K562 (cell line): ENCODE data around the gene IGFALS. TPM values are rescaled to one million over a fixed set of nuclear protein-coding genes. Genes with fewer than 3 reads are reported as not detected.

ENCODE experiments used
- CHD1 ChIP-seq: fragments of 200-600 bp; sonication (generic); IDR thresholded peaks from one replicate; pipeline ENCODE4 v1.6.1; 2012; ENCODE audit warnings: mild to moderate bottlenecking, moderate library complexity, low read length, inconsistent platforms
- DNMT1 ChIP-seq: fragments of 450-650 bp; IDR thresholded peaks from 2 replicates; pipeline ENCODE4 v1.6.1; 2016; ENCODE audit warnings: antibody characterized with exemption, mild to moderate bottlenecking
- ELF2 ChIP-seq: fragments of 250-450 bp; sonication (Bioruptor Pico); IDR thresholded peaks from 2 replicates; pipeline ENCODE4 v1.5.0; 2021; ENCODE audit warnings: mild to moderate bottlenecking
- FOXA3 ChIP-seq, 2 experiments: fragments of 450-650 bp in 1 of 2; sonication (generic) in 1 of 2; formaldehyde crosslinking; IDR thresholded peaks in 1 of 2; conservative IDR thresholded peaks in 1 of 2; 2 replicates each; pipeline versions ENCODE4 v1.4.0 to v1.8.0; 2020 to 2022; ENCODE audit warnings: mild to moderate bottlenecking in 2 of 2, missing genetic modification reagents in 1 of 2
- KAT7 ChIP-seq: sonication (generic); formaldehyde crosslinking; IDR thresholded peaks from 2 replicates; pipeline ENCODE4 v1.8.0; 2022; ENCODE audit warnings: missing genetic modification reagents, mild to moderate bottlenecking, borderline replicate concordance
- KLF13 ChIP-seq: fragments of 450-650 bp; IDR thresholded peaks from 2 replicates; pipeline ENCODE4 v1.6.1; 2016; ENCODE audit warnings: missing genetic modification characterization, low read depth, mild to moderate bottlenecking, missing compliant biosample characterization, moderate library complexity, borderline replicate concordance
- MAFK ChIP-seq: IDR thresholded peaks from 2 replicates; pipeline ENCODE4 v1.6.1; 2011; ENCODE audit warnings: low read length, improper control_type of control experiment
- POLR2A ChIP-seq: fragments of 450-650 bp; conservative IDR thresholded peaks from 2 replicates; pipeline ENCODE4 v1.6.1; 2016
- POLR2G ChIP-seq: fragments of 200-400 bp; formaldehyde crosslinking; IDR thresholded peaks from 2 replicates; pipeline ENCODE4 v1.6.1; 2017; ENCODE audit warnings: low read depth, mild to moderate bottlenecking, antibody characterized with exemption, low read length, moderate library complexity
- SAFB2 ChIP-seq: fragments of 200-400 bp; formaldehyde crosslinking; IDR thresholded peaks from 2 replicates; pipeline ENCODE4 v1.6.1; 2018; ENCODE audit warnings: borderline replicate concordance, low read length, low read depth, moderate library complexity; ENCODE audit not compliant: severe bottlenecking
- SIN3B ChIP-seq: fragments of 450-650 bp; IDR thresholded peaks from 2 replicates; pipeline ENCODE4 v1.6.1; 2017; ENCODE audit warnings: low read depth, mild to moderate bottlenecking, moderate library complexity
- SMAD1 ChIP-seq: fragments of 150-350 bp; IDR thresholded peaks from 2 replicates; pipeline ENCODE4 v1.6.1; 2014; ENCODE audit warnings: low read length, low read depth; ENCODE audit not compliant: partially characterized antibody
- SMARCA4 ChIP-seq: fragments of 450-650 bp; IDR thresholded peaks from 2 replicates; pipeline ENCODE4 v1.6.1; 2016
- SRSF1 ChIP-seq: fragments of 200-400 bp; formaldehyde crosslinking; IDR thresholded peaks from 2 replicates; pipeline ENCODE4 v1.6.1; 2017; ENCODE audit warnings: mild to moderate bottlenecking, low read depth, low read length, moderate library complexity
- STAT5A ChIP-seq: IDR thresholded peaks from 2 replicates; pipeline ENCODE4 v1.6.1; 2012; ENCODE audit warnings: low read length, inconsistent platforms, borderline replicate concordance
- SUPT5H ChIP-seq: fragments of 450-650 bp; IDR thresholded peaks from 2 replicates; pipeline ENCODE4 v1.6.1; 2016
- TAL1 ChIP-seq: fragments of 450-650 bp; IDR thresholded peaks from 2 replicates; pipeline ENCODE4 v1.6.1; 2016; ENCODE audit warnings: mild to moderate bottlenecking
- ZC3H4 ChIP-seq: sonication (generic); formaldehyde crosslinking; IDR thresholded peaks from 2 replicates; pipeline ENCODE4 v1.9.0; 2021; ENCODE audit warnings: missing genetic modification reagents, borderline replicate concordance
- ZNF12 ChIP-seq: sonication (generic); formaldehyde crosslinking; IDR thresholded peaks from 2 replicates; pipeline ENCODE4 v1.4.0; 2020; ENCODE audit warnings: mild to moderate bottlenecking, missing genetic modification reagents
- ZNF121 ChIP-seq: sonication (generic); formaldehyde crosslinking; conservative IDR thresholded peaks from 2 replicates; pipeline ENCODE4 v1.8.0; 2022; ENCODE audit warnings: missing genetic modification reagents
- ZNF143 ChIP-seq: sonication (generic); formaldehyde crosslinking; IDR thresholded peaks from 2 replicates; pipeline ENCODE4 v1.9.0; 2022; ENCODE audit warnings: mild to moderate bottlenecking, missing genetic modification reagents
- ZNF444 ChIP-seq: fragments of 250-450 bp; sonication (Bioruptor Pico); IDR thresholded peaks from 2 replicates; pipeline ENCODE4 v1.4.0; 2020; ENCODE audit warnings: mild to moderate bottlenecking, moderate library complexity
- ZNF507 ChIP-seq: conservative IDR thresholded peaks from 2 replicates; pipeline ENCODE4 v1.6.1; 2017; ENCODE audit warnings: missing genetic modification characterization, missing compliant biosample characterization
- ZNF79 ChIP-seq: fragments of 250-450 bp; sonication (Bioruptor Pico); IDR thresholded peaks from 2 replicates; pipeline ENCODE4 v1.4.0; 2020; ENCODE audit warnings: low read depth, mild to moderate bottlenecking, moderate library complexity
- polyA plus RNA-seq, 8 experiments: library from polyadenylated mRNA; depleted of rRNA in 4 of 8; stranded (reverse) in 5 of 8; unstranded in 3 of 8; fragments of >200 nt; fragmentation: Nextera tagmentation in 2 of 8; fragmentation: Illumina TruSeq in 1 of 8; extraction: Ambion mirVana in 2 of 8; extraction: Trizol in 1 of 8; gene quantifications; 2 replicates each; pipeline versions ENCODE4 v1.2.1 to v1.2.3, GENCODE V29; 2011 to 2014; ENCODE audit warnings: inconsistent platforms in 1 of 8, missing spikeins in 1 of 8
- total RNA-seq, 7 experiments: library from RNA; depleted of rRNA in 6 of 7; stranded (reverse); fragments of >200 nt in 6 of 7; fragmentation: Illumina TruSeq in 2 of 7; extraction: Trizol in 2 of 7; gene quantifications; 2 replicates each; pipeline versions ENCODE4 v1.2.1 to v1.2.3, GENCODE V29; 2011 to 2021; ENCODE audit warnings: low replicate concordance in 1 of 7

The IGFALS gene
- total and polyA plus RNA-seq, 9 of the 15 experiments (the other 6 are each of a cell fraction or from before 2014, with no cell fraction given), result not detected

DNA sequence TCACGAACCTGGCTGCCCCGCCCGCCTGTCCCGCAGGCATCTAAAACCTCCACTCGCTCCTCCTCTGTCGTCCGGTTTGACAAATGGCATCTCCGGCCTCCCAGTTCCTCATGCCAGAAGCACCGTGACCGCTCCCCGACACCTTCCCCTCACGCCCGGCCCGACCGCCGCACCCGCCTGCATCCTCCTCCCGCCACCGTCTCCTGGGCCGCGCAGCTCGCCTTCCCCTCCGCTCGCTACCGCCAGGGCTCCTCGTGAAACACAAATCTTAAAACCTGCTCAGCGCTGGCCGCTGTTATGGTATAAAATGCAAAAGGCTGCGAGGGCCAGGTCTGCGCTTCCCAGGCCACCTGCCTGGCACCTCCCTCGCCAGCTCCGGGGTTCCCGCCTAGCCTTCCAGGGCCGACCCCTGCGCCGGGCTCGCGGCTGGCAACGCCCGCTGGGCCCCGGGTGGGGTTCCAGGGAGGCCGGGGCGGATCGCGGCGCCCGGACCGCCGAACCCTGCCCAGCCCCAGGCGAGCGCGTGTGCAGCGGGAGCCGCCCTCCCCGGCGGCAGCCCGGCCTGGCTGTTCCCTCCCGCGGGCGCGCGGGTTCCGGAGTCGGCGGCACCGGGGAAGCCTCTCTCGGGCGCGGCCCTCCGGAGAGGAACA is 11.6 kb downstream of the IGFALS start (continued):
- TF ChIP-seq SRSF1 (no peak), KLF13 (tag) (no peak), SMARCA4 (no peak), MAFK (no peak), STAT5A (no peak), POLR2A (peak; percentile 59), SAFB2 (no peak), SIN3B (peak; percentile 86), ZNF444 (no peak), ZNF121 (CRISPR knock-in tag) (no peak), KAT7 (CRISPR knock-in tag) (peak; percentile 67; the same call in 1 of the 2 replicates), ZNF507 (tag) (no peak), CHD1 (peak; percentile 21), TAL1 (no peak), FOXA3 (CRISPR knock-in tag; conservative IDR thresholded peaks at IDR 0.05 in 1 of 2, IDR thresholded peaks at IDR 0.05 in 1 of 2) (no peak), SMAD1 (no peak), ZNF79 (CRISPR knock-in tag) (no peak), SUPT5H (peak; percentile 39; the same call in 1 of the 2 replicates), POLR2G (peak; percentile 64), DNMT1 (no peak), ELF2 (CRISPR knock-in tag) (0 out of 2 replicates have a peak, but pooled peaks have one; percentile 49), ZC3H4 (CRISPR knock-in tag) (0 out of 2 replicates have a peak, but pooled peaks have one; percentile 24), ZNF12 (CRISPR knock-in tag) (no peak), ZNF143 (CRISPR knock-in tag) (no peak)
